Activated CD4-positive, CD25-positive, alpha-beta regulatory T cell treated with anti-CD3 and anti-CD28 coated beads, Interleukin-2, amount 50 U/mL, for 24 hours (primary cell): ENCODE measurements around the gene ACD.
A peak's percentile ranks its signal among the peaks of the same experiment; 100 is the strongest.
"Not testable (repeated sequence)": the region's sequence is repeated elsewhere in the genome, so short reads cannot be mapped to it uniquely, and the experiment has no call there.

ENCODE experiments used
- ATAC-seq, 2 donors: fragments of 150-1000 bp; cut with Tn5 transposase; one replicate each; pipeline ENCODE4 v1.10.0; 2021; ENCODE audit warnings: mild to moderate bottlenecking in 1 of 2, moderate library complexity in 1 of 2

The ACD gene

DNA sequence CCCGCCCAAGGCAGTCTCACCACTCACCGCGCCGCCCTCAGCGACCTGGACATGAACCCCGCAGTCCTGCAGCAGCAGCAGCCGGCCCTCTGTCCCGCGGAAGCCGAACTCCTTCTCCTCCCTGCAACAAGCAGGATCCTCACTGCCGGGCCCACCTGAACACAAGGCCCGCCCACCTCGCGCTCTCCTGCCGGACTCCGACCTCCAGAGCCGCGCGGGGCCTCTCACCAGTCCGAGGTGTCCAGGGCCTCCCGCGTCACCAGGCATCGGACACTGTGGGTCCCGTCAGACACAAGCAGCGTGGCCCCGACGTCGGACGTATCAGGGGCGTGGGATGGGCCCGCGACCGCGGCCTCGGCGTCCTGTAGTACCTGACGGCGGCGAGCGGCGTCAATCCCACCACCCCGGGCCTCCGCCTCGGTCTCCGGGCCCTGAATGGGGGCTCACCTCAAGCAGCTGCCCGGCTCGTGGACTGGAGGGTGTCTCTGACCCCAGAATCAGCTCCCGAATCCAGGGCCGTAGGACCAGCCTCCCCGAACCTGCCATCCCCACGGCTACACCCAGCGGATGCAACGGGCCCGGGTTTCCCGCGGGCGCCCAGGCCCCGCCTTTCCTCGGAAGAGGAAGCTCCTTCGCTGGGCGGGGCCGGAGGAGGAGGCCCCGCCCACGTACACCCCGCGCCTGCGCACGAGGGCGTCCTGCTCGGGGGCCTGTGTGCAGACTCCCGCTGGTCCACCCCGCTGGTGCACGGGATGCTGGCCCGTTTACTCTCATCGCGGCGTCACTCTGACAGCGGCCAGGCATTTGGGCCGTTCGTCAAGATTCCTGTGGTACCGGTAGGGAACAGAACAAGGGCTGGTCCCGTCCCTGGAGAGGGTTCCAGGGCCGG lies at the start of gene ACD:
ACD (minus strand) TSS at position 586 of the 889 bp plus-strand sequence; CDS start at position 546, 40 bp downstream.
- peak; percentile 59 to 62 for ATAC-seq

DNA sequence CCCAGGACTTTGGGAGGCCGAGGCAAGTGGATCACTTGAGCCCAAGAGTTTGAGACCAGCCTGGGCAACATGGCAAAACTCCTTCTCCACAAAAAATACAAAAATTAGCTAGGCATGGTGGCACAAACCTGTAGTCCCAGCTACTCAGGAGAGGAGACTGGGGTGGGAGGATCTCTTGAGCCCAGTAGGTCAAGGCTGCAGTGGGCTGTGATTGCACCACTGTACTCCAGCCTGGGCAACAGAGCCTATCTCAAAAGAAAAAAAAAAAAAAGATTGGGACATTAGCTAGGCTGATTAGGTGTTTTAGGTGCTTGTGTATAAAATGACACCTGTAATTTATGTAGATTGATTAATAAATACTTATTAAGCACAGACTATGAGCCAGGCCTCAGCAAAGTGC lies 49.0 kb upstream of the ACD start:
- no peak for ATAC-seq

DNA sequence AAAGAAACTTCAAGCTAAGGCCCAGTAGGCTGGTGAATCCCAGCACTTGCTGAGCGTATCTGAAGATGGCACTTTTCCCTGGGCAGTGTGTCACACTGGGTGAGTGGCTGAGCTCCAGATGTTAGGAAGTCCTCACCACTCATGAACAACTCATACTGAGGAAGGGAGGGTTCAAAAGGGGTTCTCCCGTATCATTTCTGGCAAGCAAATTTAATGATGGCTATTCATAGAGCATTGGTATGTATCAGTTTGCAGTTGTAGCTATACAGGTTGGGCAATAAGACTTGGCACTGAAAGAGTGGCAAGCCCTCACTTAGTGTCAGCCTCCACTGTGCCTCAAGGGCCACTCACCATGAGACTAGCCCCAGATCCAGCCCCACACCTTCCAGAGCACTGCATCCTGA lies 48.3 kb upstream of the ACD start:
- ATAC-seq, result no peak

DNA sequence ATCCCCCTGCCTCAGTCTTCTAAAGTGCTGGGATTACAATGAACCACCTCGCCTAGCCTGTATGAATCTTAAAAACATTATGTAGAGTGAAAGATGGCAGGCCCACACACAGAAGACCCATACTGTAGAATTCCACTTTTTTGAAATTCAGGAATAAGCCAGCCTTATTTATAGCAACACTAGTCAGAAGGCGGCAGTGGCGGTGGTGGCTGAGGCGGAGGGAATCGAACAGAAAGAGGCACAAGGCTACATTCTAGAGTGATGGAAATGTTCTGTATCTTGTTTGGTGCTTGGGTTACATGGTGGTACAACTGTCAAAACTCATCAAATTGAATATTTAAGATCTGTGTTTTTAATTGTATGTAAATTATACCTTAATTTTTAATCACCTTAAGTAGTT lies 47.7 kb upstream of the ACD start:
- ATAC-seq, result no peak

DNA sequence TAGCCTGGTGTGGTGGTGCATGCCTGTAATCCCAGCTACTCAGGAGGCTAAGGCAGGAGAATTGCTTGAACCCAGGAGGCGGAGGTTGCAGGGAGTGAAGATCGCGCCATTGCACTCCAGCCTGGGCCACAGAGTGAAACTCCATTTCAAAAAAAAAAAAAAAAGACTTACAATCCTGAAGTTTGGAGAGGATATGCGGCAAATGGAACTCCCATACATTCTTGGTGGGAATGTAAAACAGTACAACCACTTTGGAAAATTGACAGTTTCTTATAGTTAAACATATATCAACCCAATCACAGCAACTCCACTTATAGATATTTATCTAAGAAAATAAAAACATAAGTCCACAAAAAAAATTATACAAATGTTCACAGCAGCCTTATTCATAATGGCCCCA lies 47.1 kb upstream of the ACD start:
- no peak for ATAC-seq

DNA sequence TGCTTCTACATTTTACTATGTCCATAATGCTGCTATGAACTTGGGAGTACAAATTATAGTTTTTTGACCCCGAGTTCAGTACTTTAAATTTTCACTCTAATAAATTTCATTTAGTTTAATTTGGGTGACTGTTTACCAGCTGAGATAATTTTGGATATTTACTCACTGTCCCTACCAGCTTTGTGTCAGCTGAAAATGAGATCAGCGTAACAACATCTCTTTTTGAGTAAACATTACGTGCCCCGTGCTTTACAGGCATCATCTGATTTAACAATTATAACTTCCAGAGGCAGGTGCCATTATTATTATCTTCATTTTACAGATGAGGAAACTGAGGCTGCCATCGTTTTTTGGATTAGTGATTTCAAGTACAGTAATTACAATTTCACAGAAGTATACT lies 44.0 kb upstream of the ACD start:
- ATAC-seq, result no peak

DNA sequence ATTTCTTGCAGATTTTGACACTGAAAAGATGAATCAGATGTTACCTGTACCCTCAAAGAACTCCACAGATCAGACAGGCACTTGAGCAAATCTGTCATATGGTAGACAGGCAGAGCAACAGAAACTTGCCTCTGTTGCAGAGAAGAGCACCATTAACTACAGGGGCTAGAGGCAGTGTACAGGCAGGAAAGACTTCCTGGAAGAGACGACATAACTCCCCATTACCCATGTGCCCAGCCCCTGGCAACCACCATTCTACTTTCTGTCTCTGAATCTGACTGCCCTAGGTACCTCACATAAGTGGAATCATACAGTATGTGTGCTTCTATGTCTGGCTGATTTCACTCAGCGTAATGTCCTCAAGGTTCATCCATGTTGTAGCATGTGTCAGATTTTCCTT lies 43.6 kb upstream of the ACD start:
- peak; percentile 48 to 69 for ATAC-seq

DNA sequence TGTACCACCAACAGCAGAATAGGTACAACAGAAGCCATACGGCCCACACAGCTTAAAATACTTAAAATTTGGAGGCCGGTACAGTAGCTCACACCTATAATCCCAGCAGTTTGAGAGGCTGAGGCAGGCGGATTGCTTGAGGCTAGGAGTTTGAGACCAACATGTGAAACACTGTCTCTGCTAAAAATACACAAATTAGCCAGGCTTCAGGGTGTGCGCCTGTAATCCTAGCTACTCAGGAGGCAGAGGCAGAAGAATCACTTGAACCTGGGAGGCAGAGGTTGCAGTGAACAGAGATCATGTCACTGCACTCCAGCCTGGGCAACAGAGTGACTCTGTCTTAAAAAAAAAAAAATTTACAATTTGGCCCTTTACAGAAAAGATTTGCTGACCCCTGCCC lies 42.1 kb upstream of the ACD start:
- no peak for ATAC-seq

DNA sequence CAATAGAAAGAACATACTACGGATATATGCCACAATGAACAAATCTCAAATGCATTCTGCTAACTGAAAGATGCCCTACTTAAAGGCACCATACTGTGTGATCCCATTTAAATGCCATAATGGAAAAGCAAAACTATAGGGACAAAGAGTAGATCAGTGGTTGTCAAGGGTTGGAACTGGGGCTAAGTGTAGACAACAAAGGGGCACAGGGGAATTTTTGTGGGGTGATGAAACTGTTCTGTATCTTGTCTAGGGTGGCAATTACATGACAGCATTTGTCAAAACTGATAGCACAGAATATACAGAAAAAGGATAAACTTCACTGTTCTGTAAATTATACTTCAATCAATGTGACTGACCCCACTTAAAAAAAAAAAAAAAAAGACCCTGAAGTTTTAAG lies 41.4 kb upstream of the ACD start:
- no peak for ATAC-seq

DNA sequence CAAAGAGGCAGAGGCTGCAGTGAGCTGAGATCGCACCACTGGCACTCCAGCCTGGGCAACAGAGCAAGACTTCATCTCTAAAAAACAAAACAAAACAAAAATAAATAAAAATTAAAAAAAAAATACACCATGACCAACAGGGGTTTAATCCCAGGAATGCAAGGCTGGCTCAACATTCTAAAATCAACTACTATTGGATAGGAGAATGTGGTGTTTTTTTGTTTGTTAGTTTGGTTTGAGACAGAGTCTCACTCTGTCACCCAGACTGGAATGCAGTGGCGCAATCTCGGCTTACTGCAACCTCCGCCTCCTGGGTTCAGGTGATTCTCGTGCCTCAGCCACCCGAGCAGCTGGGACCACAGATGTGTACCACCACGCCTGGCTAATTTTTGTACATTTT lies 39.2 kb upstream of the ACD start:
- ATAC-seq, result no peak

DNA sequence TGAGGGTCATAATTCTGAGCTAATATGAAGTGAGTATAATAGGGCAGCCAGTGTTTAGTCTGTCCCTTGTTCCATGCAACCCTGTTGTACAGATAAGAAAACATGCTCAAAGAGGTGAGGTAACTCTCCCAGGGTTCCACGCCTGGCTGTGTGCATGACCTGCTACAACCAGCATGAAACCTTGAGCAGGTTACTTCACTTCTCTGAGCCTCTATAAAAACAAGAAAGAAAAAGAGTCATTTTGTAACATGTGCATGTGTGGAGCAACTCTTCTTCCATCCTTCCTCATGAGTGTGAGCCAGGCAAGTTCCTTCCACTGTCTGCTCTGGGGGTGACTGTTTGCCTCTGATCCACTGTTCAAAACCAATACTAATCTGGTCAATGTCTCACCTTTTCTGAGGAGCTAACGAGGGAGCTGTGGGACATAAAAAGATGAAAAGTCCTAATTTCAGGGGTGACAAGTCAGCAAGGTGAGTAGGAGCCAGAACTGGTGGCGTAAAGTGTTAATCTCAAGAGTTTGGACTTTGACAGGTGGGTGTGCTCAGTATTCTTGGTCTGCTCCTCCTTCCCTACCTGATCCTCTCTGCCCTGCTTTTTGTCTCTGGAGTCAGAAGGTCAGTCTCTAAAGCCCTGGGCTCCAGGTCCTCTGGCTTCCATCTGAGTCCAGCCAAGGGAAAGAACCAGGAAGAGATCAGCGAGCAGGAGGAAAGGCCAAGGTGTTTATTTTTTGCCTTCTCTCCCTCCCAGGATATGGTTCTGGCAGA lies 37.5 kb upstream of the ACD start:
- no peak for ATAC-seq

DNA sequence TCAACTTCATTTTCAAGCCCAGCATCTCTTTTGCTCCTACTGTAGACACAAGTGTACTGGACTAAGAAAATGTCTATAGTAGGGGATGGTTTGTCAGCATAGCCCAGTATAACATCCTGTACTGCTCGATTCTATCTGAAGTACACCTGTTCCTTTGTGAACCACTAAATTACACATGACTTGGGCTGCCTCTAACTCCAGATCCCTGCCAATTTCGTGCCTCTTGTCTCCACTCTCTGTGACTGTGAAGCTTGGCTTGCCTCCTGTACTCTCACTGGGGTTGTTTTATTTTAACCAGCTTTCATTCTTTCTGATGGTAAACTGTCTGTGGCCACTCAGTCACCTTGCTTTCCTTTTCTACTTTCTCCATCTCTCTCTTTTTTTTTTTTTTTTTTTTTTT lies 34.6 kb upstream of the ACD start:
- no peak for ATAC-seq

DNA sequence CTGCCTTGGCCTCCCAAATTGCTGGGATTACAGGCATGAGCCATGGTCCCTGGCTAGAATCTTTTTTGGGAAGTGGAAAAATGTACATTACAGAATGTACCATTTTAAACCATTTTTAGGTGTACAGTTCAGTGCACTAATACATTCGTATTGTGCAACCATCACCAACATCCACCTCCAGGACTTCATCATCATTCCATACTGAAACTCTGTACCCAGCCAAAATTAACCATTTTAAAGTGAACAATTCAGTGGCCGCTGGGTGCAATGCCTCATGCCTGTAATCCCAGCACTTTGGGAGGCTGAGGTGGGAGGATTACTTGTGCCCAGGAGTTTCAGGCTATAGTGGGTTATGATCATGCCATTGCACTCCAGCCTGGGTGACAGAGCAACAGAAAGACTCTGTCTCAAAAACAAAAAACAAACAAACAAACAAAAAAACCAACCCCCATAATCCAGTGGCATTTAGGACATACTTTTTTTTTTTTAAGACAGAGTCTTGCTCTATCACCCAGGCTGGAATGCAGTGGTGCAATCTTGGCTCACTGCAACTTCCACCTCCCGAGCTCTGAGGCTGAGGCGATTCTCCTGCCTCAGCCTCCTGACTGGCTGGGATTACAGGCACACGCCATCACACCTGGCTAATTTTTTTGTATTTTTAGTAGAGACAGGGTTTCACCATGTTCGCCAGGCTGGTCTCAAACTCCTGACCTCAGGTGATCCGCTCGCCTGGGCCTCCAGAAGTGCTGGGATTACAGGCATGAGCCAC lies 33.6 kb upstream of the ACD start:
- not testable (repeated sequence) for ATAC-seq

DNA sequence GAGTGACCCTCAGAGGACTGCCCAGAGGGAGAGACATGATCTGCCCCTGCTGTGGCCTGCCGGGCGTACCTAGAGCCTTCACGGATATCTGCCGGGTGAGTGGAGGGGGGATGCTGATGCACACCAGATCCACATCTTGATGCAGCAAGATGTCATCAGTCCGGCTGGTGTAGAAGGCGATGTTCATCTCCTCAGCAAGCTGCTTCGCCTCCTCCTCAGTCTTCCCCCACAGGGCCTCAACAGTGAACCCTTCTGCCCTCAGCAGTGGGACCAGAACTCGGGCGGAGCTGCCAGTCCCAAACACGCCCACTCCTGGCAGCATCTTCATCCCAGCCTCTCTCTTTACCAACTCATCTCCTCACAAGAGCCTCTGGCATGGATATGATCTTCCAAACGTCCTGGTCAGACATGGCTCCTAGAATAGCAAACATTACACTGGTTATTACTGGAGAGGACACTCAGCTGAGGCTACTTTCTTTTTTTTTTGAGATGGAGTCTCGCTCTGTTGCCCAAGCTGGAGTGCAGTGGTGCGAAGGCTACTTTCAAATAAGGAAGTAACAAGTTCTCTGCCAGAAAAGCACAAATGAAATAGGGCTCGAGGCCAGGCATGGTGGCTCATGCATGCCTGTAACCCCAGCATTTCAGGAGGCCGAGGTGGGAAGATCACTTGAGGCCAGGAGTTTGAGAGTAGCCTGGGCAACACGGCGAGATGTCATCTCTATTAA lies 25.5 kb upstream of the ACD start:
- ATAC-seq, result no peak

DNA sequence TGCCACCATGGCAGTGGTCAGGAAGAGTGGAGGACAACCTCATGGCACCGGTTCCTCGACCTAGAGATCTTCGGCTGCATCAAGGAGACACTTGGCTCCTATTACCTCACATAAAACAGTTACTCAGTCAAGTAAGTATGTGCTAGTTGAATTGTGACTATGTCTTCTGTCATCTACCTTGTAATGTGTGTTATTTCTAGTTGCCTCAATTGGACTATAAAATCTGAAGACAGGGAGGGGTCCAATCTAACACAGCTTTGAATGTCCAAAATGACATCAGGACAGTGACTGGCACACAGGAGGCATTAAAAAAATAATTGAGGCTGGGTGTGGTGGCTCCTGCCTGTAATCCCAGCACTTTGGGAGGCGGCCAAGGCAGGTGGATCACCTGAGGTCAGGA lies 23.7 kb upstream of the ACD start:
- ATAC-seq, result no peak

DNA sequence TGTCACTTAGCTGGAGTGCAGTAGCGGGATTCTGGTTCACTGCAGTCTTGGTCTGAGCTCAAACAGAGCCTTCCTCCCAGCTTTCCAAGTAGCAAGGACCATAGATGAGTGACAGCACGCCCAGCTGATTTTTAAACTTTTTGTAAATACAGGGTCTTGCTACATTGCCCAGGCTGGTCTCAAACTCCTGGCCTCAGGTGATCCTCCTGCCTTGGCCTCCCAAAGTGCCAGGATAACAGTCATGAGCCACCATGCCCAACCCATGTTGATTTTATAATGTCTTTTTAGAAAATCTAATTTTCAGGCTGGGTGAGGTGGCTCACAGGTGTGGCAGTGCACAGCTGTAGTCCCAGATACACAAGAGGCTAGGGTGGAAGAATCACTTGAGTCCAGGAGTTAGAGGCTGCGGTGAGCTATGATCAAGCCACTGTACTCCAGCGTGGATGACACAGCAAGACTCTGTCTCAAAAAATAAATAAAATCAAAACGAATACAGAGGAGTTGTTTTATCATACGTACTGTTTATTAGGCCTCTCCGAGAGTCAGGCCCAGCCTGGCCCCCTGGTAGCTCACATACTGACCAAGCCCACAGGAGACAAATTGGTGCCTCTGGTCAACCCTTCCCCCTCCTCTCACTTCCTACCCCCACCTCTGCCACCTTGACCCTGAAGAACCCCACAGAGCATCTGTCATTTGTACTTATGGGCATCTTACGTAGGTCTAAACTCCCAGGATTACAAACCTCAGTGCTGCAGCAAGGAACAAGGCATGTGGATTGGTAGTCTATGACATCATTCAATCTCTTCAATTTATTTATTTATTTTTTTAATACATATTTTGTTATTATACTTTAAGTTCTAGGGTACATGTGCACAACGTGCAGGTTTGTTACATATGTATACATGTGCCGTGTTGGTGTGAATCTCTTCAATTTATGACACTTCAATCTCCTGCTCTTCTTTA lies 20.2 kb upstream of the ACD start:
- ATAC-seq, result no peak

DNA sequence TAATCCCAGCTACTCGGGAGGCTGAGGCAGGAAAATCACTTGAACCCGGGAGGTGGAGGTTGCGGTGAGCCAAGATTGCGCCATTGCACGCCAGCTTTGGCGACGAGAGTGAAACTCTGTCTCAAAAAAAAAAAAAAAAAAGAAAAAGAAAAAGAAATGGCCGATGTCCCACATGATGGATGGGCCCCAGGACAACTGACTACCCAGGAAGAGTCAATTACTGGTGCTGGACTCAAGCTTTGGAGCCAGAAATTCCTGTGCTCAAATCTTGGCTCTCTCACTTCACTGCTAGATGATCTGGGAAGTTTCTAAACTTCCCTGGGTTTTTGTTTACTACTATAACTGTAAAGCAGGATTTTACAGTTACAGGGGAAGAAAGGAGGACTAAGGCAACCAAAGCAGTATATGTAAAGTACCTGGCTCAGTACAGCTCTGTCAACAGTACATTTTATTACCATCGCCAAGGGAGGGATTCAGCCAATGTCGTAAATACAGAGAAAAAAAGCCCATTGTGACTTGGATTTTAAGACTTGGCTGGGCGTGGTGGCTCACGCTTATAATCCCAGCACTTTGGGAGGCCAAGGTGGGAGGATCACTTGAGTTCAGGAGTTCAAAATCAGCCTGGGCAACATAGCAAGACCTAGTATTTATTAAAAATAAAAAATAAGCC lies 18.4 kb upstream of the ACD start:
- ATAC-seq, result no peak

DNA sequence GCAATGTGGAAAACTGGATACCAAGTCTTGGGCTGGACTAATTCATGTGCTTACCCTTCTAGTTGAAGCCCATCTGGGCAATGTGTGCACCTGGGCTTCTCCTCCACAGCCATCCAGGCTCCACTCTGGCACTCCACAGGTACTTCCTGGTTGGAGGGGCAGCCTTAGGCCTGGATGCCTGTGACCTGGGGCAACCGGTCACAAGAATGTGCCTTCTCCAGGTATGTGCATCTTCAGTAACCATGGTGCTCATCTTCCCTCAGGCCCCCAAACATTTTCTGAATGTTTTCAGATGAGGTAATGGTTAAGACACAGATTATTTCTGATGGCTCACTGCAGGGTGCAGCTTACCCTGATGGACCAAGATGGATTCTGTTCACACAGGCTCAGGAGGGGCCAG lies 17.7 kb upstream of the ACD start:
- ATAC-seq, result no peak

DNA sequence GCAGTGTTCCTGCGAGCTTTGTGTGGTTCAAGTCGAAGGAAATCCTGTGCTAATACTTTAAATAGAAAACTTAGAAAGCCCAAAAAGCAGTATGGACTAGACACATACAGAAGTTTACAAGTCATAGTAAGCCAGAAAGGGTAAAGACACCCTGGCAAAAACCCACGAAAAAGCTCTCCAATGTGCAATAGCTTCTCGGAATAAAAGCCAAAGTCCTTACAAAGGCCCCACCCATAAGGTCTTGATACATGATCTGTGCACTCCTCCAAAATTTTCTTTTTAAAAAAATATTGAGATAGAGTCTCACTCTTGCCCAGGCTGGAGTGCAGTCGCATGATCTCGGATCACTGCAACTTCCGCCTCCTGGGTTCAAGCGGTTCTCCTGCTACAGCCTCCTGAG lies 16.9 kb upstream of the ACD start:
- no peak for ATAC-seq

DNA sequence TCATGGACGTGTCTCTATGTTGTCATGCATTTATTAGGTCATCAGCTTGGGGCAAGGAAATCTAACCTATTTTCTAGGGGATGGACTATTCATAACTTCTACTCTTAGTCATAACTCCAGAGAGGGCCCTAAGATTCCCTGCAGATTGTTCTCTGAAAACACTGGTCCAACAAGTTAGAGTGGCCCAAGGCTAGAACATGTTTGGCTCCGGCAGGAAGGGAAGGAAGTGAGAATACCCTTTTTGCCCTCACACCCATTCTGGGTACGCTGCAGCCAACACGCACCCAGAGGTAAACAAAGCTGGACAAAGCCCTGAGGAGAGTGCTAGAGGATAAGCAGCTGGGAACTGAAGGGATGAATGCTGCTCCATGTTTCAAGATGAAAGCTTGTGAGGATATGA lies 16.5 kb upstream of the ACD start:
- no peak for ATAC-seq

DNA sequence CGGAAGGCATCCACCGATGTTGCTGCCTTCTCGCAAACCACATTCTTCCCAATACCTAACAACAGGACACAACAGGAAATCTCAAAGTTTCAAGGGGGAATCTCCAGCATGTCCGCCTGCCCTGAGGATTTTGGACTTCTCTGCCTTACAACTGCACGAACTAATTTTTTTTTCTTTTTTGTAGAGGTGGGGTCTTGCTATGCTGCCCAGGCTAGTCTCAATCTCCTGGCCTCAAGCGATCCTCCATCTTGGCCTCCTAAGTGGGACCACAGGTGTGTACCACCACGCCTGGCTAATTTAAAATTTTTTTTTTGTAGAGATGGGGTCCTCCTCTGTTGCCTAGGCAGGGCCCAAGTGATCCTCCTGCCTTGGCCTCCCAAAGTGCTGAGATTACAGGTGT lies 15.9 kb upstream of the ACD start:
- no peak for ATAC-seq
